ENCODE measurements around the gene OR10D3.
"Not testable (repeated sequence)": the region's sequence is repeated elsewhere in the genome, so short reads cannot be mapped to it uniquely, and the experiment has no call there.

OR10D3 gene

DNA sequence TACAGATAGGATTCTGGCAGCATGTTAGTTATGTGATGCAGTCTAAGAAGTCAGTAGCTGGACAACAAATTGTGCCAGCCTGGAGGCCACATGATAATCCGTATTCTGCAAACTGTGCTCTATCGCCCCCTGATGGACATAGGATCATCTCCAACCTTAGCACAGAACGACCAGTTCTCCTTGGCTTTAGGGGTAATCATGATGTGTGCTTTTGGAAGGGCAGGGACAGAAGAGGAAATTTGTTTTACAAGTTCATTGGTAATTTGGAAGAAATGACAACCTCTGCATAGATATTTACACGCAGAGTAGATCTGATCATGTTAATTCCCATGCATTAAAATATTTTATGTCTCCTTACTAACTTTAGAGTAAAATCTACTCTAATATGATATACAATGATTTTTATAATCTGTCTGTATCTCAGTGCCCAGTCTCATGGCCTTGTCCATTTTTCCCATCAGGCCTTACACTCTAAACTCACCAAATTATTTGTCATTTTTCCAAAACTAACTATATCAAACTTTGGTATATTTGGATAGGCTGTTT is 12.1 kb downstream of the OR10D3 start:
- DNase-seq, result peak; percentile 28

GRCh38 chr11:124197999-124198398 is 14.9 kb downstream of the OR10D3 start:
- no peak for DNase-seq

- DNase-seq, result no peak
Observed at GRCh38 chr11:124198897-124199296, 15.8 kb downstream of the OR10D3 start.

DNA sequence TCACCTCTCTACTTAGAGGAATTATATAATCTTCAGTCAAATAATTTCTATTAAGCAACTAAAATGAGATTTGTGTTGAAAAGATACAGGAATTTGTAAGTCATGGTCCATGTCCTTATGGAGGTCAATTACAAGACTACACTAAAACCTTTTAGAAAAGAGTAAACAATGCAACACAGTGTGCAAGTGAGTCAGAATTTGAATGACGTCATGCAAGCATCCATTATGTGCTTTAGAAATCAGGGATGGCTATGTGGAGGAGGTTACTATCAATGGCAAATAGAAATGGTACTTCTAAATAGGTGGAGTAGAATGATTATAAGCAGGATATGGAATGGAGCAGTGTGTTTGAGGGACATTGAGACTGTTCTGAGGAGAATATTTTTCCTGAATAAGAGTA is 16.6 kb downstream of the OR10D3 start:
- no peak for DNase-seq

DNA sequence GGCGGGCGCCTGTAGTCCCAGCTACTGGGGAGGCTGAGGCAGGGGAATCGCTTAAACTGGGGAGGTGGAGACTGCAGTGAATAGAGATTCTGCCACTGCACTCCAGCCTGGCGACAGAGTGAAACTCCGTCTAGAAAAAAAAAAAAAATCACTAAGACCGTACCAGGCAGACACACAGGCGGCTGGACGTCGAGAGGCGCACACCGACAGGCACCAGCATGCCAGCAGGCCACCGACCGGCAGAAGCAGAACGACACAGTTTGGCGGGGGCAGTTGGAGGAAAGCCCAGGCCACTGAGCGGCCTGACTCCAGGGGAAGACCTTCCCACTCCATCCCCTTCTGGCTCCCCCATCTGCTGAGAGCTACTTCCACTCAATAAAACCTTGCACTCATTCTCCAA is 17.5 kb downstream of the OR10D3 start:
- DNase-seq, result no peak

GRCh38 chr11:124202951-124203350 is 19.8 kb downstream of the OR10D3 start:
- no peak for DNase-seq

DNA sequence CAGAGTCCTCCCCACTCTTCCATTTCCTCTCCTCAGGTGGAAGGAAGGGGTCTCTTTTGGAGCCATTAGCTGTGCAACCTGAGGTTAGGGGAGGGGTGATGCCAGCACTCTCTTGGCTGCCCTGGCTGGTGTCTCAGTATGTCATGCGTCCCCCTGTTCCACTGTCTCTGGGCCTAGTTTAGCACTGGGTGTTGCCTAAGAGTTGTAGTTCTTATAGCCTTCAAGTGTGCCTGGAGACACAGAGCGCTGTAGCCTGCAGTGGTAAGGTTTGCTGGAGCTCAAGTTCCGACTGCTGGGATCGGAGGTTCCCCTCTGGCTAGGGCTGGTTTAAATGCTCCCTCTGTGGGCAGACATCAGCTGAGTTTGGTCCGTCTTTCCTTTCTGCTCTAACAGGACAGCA is 20.9 kb downstream of the OR10D3 start:
- DNase-seq, result no peak

GRCh38 chr11:124207102-124207792 is 24.1 kb downstream of the OR10D3 start:
- no peak for DNase-seq

DNA sequence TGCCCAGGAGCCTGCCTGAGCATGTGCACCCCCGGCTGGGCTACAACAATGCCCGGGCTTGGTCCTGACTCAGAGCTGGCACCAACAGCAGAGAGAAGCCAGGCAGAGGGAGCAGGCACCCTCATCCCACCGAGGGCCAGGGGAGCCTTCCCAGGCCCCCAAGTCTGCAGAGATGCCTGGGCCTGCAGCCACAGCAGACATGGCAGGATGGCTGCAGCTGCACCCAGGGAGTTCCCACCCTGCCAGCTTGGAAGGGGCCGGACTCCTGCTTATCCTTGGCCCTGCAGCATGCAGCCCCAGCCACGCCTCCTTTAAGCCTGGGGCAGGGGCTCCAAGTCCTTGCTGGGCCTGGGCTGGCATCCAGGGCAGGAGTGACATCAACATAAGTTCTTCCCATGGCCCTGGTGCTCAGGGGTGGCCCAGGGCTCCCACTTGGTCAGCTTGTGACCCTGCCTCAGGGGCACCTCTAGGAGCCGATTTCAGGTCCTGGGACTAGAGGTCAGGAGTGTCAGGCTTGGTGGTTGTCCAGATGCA is 26.7 kb downstream of the OR10D3 start:
- no peak for DNase-seq

DNA sequence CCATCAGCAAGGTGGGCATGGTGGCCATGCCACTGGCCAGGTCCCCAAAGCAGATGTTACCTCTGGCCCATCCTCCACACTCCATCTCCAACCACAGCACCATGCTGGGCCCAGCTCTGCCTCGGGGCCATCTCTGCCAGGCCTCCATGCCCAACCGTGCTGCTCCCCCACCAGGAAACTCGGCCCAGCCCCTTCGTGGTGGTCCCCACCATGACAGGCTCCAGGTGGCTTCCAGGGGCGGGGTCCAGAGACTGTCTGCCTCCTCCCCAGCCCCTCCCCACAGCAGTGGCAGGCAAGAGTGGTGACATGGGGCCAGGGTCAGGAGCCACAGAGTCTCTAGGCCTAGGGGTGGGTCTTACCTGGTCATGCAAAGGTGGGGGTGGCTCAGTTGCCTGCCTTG is 27.3 kb downstream of the OR10D3 start:
- DNase-seq, result no peak

DNA sequence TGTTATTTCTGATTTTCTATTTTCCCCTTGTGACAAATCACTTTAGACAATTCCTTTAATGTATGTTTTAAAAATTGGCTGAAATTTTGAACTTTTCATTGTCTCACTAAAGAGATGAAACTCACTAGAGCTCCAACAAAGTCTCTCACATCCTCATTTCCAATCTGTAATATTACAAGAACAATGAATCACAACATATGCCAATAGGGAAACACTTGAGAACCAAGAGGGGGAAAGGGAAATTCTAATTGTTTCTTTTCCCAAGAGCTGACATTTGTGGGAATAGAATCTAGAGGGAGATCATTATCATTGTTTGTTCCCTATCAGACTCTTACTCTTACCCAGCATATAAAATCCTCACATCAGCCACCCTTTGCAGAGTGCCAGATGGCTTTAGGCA is 28.2 kb downstream of the OR10D3 start:
- DNase-seq, result no peak

DNA sequence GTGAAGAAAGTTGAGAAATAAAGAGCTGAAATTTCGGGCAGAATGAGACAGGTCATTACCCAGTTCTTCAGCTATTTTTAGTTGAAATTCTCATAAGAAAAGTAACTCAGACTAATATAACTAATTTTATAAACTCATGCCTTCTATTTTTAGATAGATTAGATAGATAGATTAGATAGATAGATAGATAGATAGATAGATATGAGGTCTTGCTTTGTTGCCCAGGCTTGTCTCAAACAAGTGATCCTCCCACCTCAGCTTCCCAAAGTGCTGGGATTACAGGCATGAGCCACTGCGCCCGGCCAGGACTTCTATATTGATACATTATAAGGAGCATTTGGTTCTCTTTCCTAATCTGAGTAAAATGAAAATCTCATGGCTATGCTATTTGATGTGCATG is 30.9 kb downstream of the OR10D3 start:
- DNase-seq, result no peak

DNA sequence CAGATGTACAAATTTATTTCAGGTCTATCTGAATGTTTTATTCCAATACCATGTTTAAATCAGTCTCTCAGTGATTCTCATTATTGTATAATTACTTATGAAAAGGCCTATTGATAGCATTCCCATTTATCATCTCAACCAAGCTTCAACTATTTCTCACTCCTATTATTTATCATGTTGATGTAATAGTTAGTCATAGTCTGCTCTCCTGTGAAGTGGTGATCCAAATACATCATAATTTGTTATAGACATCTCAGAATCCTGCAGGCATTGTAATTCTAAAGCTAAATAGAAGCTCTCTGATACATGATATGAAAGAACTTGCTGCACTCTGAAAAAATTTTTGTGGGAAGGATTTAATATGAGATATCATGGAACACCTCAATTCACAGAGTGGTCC is 36.0 kb downstream of the OR10D3 start:
- no peak for DNase-seq

- DNase-seq, result no peak
Observed at GRCh38 chr11:124222407-124222806, 39.3 kb downstream of the OR10D3 start.

DNA sequence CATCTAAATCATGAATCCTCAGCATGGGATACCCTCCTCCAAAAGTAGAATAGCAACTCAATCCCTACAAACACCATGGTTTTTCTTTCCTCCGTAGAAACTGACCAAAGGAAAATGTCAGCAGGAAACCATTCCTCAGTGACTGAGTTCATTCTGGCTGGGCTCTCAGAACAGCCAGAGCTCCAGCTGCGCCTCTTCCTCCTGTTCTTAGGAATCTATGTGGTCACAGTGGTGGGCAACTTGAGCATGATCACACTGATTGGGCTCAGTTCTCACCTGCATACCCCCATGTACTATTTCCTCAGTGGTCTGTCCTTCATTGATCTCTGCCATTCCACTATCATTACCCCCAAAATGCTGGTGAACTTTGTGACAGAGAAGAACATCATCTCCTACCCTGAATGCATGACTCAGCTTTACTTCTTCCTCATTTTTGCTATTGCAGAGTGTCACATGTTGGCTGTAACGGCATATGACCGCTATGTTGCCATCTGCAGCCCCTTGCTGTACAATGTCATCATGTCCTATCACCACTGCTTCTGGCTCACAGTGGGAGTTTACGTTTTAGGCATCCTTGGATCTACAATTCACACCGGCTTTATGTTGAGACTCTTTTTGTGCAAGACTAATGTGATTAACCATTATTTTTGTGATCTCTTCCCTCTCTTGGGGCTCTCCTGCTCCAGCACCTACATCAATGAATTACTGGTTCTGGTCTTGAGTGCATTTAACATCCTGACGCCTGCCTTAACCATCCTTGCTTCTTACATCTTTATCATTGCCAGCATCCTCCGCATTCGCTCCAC is 41.7 kb downstream of the OR10D3 start:
- DNase-seq, result not testable (repeated sequence)

DNA sequence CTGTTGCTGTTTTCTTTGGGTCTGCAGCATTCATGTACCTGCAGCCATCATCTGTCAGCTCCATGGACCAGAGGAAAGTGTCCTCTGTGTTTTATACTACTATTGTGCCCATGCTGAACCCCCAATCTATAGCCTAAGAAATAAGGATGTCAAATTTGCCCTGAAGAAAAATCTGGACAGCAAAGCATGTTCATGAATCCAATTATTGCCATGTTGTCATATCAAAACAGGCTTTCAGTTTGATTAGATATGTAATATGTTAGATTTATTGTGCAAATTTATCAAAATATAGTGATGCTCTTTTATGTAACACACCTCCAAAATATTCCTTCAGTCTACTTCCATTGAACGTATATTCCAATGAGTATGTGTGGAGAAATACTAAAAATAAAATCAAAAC is 42.3 kb downstream of the OR10D3 start:
- no peak for DNase-seq

- no peak for DNase-seq
Observed at GRCh38 chr11:124233376-124233775, 50.2 kb downstream of the OR10D3 start.
